Jurkat, Clone E6-1 (cell line): ENCODE data around the gene CBX8.

Experiments used
- DNase-seq: peaks from one replicate; pipeline ENCODE4 v3.0.0-alpha.2; 2011; ENCODE audit warnings: low read depth, low spot score
- H3K4me3 ChIP-seq: 2 replicates; pipeline ENCODE4 v1.5.1; 2011; ENCODE audit warnings: mild to moderate bottlenecking, low read length, control low read depth, moderate library complexity

Gene CBX8

DNA sequence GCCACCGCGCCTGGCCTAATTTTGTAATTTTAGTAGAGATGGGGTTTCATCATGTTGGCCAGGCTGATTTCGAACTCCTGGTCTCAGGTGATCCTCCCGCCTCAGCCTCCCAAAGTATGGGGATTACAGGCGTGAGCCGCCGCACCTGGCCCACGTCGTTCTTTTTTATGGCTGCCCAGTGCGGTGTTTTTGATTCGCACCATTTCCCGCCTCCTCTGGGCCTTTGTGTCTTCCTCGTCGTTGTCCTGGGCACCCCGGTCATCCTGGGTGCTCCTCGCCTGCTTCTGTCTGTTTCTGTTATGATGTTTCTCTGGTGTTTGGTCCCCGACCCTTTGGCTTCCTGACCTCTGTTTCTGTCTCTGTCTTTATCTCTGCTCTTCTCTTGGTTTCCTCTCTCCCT, 27.4 kb upstream of the CBX8 start:
- no peak for DNase-seq
- no peak overlapping the region for H3K4me3 ChIP-seq

GRCh38 chr17:79822583-79823124, 25.8 kb upstream of the CBX8 start:
- DNase-seq = no peak
- no peak overlapping the region for H3K4me3 ChIP-seq

DNA sequence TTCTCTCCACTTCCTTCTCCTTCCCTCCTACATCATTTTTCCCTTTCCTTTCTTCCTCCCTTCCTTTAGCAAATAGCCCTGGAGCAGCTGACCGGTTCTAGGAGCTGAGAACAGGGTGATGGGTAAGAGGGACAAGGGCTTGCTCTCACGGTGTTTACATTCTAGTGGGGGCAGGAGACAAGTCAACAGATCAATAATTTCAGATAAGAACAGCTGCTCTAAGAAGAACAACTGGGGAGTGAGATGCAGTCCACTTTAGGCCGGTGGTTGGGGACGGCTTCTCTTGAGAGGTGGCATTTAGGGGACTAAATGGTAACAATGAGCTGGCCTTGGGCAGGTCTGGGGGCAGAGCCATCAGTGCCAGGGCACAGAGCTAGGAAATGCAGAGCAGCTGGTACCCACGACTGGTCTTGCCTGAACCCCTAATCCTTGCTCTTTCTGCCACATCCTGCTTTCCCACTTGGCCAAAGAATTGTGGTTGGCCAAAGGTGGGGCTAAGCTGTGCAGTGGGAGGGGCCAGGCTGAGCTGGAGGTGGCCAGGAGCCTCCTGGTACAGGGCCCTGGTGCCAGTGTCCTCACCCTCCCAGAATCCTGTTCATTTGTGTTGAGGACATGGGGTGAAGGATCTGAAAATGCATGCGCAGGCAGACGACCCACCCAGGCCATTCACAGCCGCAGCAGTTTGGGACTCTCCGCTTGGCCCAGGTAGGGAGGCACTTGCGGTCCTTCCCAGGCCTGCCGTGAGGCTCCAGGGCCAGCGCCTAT, 24.6 kb upstream of the CBX8 start:
- DNase-seq = no peak
- no peak overlapping the region for H3K4me3 ChIP-seq

DNA sequence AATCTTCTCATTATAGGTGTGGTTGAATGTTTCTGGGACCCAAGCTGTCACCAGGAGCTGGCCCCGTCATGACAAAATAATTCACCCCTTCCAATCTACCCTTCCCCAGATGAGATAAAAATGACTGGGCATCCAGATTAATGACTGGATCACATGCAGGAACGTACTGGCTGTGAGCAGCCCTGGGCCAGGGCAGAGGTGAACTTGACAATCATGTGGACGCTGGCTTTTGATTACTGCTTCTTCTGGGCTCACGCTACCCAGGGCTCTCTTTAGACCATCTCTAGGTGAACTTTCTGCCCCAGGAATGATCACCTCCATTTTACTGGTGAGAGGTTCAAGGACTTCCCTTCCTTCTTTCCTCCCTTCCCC, 24.1 kb upstream of the CBX8 start:
- no peak for DNase-seq
- no peak overlapping the region for H3K4me3 ChIP-seq

- H3K4me3 ChIP-seq = no peak overlapping the region
- DNase-seq = no peak
Measured at GRCh38 chr17:79819534-79820276, 22.8 kb upstream of the CBX8 start.

GRCh38 chr17:79819085-79819484, 22.2 kb upstream of the CBX8 start:
- no peak overlapping the region for H3K4me3 ChIP-seq
- DNase-seq = no peak

GRCh38 chr17:79818026-79818758, 21.3 kb upstream of the CBX8 start:
- H3K4me3 ChIP-seq = no peak overlapping the region
- no peak for DNase-seq

- H3K4me3 ChIP-seq = no peak overlapping the region
- DNase-seq = no peak
Measured at GRCh38 chr17:79815836-79816461, 19.1 kb upstream of the CBX8 start.

DNA sequence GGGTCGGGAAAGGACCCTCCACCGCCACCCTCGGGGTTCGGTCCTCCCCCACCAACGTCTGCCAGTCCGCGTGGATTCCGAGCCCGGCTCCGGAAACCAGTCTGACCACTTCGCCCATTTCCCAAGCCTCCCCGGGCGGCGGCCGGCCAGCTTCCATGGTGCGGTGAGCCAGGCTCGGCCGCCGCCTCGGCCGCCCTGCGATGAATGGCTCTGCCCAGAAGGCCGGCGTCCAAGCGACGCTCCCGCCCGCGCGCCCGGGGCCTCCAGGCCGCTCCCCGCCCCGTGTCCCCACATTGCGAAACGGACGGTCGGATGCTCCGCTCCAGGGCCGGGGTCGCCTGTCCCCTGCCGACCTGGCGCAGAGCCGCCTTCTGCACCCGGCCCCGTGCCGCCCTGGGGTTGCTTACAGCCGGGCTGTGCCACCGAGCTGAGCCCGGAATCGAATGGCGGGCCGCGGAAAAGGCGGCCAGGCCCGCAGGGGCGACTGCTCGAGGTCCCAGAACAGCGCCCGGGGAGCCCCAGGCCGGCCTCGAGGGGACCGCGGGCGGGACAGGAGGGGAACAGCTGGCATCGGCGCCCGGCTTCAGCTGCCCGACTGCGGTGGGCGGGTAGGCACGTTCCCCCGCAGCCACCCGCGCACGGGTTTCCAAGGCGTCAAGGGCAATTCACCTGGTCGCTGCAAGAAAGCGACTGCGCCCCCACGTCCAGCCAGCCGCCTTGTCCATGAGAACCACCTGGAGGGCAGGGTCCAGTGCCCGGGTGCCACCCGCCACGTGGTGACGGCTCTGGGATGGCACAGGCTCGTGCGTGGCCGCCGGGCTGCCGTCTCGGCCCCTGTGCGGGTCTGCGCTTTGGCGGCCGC, 18.3 kb upstream of the CBX8 start:
- DNase-seq = no peak
- no peak overlapping the region for H3K4me3 ChIP-seq

- no peak overlapping the region for H3K4me3 ChIP-seq
- DNase-seq = no peak
Measured at GRCh38 chr17:79814127-79814973, 17.5 kb upstream of the CBX8 start.

DNA sequence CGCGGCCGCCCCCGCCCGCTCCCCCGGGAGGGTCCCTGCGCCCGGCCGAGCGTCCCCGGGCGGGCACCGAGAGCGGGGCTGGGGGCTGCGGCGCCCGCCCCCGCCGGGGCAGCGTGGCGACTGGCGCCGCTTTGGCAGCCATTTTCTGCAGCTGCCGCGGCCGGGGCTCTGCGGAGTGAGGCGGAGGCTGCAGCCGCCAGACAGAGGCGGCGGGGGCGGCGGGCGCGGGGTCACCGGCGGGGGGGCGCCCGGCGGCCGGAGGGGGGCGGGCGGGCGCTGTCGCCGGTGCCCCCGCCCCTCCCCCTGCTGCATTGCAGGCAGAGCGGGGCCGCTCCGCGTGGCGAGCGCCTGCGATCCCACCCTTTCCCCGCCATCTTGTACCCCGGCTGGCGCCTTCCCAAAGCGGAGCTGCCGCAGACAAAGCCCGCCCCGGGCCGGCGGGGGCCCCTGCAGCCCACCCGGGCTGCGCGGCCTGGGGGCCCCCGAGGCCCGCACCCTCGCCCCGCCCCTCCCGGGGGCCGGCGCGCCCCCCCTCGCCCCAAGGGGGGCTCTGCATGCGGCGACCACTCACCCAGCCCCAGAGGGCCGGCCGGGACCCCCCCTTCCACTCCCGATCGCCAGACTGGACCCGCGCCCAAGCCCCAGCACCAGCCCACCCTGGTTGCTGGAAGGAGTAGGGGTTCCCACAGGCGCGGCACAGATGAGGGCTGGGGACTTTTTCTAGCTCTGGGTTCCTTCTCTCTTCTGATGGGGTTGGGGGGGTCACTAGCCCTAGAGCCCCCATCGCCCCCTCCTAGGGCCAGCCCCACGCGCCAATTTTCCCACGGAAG, 16.6 kb upstream of the CBX8 start:
- H3K4me3 ChIP-seq = peak overlapping the region; percentile 60

DNA sequence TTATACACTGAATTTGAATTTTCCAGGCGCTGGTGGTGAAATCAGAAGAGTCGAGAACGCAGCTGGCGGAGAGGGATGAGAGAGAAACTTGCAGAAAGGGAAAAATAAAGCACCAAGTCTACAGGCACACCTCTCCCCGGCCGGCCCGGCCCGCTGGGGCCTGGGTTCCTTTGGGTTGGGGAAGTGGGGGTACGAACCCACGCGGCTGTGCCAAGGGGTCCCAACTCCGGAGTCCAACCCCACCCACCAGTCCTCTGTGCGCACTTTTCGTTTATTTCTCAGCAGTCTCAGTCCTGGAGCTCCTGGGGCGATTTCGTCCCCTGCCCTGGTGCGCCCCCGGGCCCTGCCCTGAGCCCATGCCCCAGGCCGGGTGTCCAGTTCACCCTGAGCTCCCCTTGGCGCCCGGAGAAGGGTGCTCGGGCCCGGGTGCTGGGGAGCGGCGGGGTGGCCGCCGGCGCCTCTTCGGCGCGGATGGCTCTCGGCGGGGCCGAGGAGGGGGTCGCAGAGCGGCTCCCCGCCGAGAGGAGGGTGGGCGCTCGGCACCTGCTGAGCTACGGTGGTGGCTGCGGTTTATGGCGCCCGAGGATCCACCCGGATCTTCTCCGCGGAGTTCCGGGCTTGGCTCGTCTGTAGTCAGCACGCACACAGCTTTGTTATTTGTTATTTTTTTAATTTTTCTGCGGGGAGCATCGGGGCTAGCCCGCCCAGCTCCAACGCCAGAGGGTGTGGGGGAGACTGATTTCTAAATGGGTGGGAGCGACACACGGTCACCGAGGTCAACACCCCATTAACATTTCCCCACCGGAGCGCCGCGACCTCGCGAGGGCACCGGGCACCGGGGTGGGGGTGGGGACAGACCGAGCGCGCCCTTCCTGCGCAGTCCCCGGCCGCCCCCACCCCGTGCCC, 15.7 kb upstream of the CBX8 start:
- peak overlapping the region; percentile 60 for H3K4me3 ChIP-seq

More for the DNA sequence above, 16.6 kb upstream of the CBX8 start:
- DNase-seq = no peak

GRCh38 chr17:79811868-79812352, 15.0 kb upstream of the CBX8 start:
- H3K4me3 ChIP-seq = peak overlapping the region; percentile 60
- no peak for DNase-seq

More for the DNA sequence above, 15.7 kb upstream of the CBX8 start:
- no peak for DNase-seq

GRCh38 chr17:79811011-79811867, 14.4 kb upstream of the CBX8 start:
- H3K4me3 ChIP-seq = peak overlapping the region; percentile 60
- DNase-seq = peak; percentile 50
